ENCODE measurements around the gene TEX264.
A peak's percentile ranks its signal among the peaks of the same experiment; 100 is the strongest.

Gene TEX264

DNA sequence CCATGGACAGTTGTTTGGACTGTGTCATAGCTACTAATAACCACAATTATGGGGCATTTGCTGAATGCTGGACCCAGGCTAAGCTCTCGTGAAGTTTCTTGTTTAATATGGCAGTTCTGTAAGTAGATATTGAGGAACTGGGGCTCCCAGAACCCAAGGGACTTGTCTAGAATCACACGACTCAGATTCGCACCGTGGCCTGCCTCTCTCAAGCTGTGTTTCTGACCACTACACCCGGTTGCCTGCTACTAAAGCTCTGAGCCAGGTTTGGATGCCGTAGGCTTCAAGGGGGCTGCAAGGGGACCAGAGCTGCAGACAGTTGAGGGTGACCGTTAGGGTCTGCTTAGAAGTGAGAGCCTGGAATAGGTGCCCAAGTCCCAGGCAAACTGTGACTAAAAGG lies 11.5 kb downstream of the TEX264 start:
- Histone ChIP-seq H3K9ac (ENCODE audit: low read depth, low read length) (no peak overlapping the region), H3K9me3 (ENCODE audit: insufficient read depth, low read length, severe bottlenecking) (no peaks in the 10 kb centered on the region), H3K27ac (ENCODE audit: low read length) (no peak overlapping the region), H2AFZ (ENCODE audit: low read depth, low read length) (no peak overlapping the region), H3K4me2 (ENCODE audit: insufficient read depth, low read length) (no peak overlapping the region), H3K4me3 (ENCODE audit: low read depth in 1 of 2, low read length in 2 of 2) (no peak overlapping the region), H3K4me1 (ENCODE audit: insufficient read depth, low read length) (peaks cover 42% of the 10 kb centered on the region), H3K79me2 (ENCODE audit: insufficient read depth, low read length) (peaks cover 40% of the 10 kb centered on the region), H4K20me1 (ENCODE audit: insufficient read depth, low read length) (peaks cover 80% of the 10 kb centered on the region), H3K36me3 (ENCODE audit: insufficient read depth, low read length) (peaks cover 96% of the 10 kb centered on the region), H3K27me3 (ENCODE audit: insufficient read depth, low read length, poor library complexity) (no peaks in the 10 kb centered on the region)
- no peak for ATAC-seq (ENCODE audit: insufficient read depth, low read depth)
- TF ChIP-seq, protein P1, sequence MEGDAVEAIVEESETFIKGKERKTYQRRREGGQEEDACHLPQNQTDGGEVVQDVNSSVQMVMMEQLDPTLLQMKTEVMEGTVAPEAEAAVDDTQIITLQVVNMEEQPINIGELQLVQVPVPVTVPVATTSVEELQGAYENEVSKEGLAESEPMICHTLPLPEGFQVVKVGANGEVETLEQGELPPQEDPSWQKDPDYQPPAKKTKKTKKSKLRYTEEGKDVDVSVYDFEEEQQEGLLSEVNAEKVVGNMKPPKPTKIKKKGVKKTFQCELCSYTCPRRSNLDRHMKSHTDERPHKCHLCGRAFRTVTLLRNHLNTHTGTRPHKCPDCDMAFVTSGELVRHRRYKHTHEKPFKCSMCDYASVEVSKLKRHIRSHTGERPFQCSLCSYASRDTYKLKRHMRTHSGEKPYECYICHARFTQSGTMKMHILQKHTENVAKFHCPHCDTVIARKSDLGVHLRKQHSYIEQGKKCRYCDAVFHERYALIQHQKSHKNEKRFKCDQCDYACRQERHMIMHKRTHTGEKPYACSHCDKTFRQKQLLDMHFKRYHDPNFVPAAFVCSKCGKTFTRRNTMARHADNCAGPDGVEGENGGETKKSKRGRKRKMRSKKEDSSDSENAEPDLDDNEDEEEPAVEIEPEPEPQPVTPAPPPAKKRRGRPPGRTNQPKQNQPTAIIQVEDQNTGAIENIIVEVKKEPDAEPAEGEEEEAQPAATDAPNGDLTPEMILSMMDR (IDR thresholded peaks at IDR 0.05; ENCODE audit: borderline replicate concordance, extremely low read depth, low read length, poor library complexity, severe bottlenecking): no peak
- TF ChIP-seq EZH2 (IDR thresholded peaks at IDR 0.05; ENCODE audit: borderline replicate concordance, low read depth, low read length, severe bottlenecking): no peak
- DNase-seq: no peak

DNA sequence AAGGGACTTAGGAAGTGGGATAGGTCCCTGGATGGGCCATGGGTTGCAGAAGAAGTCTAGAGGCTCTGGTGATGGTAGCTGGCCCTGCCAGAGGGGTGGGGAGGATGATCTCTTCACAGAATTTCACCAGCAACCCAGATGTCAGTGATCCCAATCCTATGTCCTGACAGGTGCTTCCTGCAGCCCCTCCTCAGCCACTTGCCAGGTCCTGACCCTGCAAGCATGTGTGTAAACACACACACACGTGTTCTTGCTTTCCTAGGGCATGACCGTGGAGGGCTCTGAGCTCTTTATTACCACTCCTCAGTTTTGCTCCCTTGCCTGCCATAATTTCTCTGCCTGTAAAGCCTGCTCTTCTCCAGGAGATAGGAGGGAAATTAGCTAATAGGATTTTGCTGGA lies 12.5 kb downstream of the TEX264 start:
- Histone ChIP-seq H3K27ac (ENCODE audit: low read length) (no peak overlapping the region), H3K27me3 (ENCODE audit: insufficient read depth, low read length, poor library complexity) (no peaks in the 10 kb centered on the region), H3K9ac (ENCODE audit: low read depth, low read length) (no peak overlapping the region), H3K79me2 (ENCODE audit: insufficient read depth, low read length) (peaks cover 31% of the 10 kb centered on the region), H3K4me1 (ENCODE audit: insufficient read depth, low read length) (peaks cover 38% of the 10 kb centered on the region), H4K20me1 (ENCODE audit: insufficient read depth, low read length) (peaks cover 79% of the 10 kb centered on the region), H3K4me3 (ENCODE audit: low read depth in 1 of 2, low read length in 2 of 2) (no peak overlapping the region), H2AFZ (ENCODE audit: low read depth, low read length) (no peak overlapping the region), H3K36me3 (ENCODE audit: insufficient read depth, low read length) (peaks cover 96% of the 10 kb centered on the region), H3K4me2 (ENCODE audit: insufficient read depth, low read length) (no peak overlapping the region), H3K9me3 (ENCODE audit: insufficient read depth, low read length, severe bottlenecking) (no peaks in the 10 kb centered on the region)
- no peak for ATAC-seq (ENCODE audit: insufficient read depth, low read depth)
- no peak for DNase-seq
- TF ChIP-seq, protein P1 (IDR thresholded peaks at IDR 0.05; ENCODE audit: borderline replicate concordance, extremely low read depth, low read length, poor library complexity, severe bottlenecking): no peak
- no peak for TF ChIP-seq EZH2 (IDR thresholded peaks at IDR 0.05; ENCODE audit: borderline replicate concordance, low read depth, low read length, severe bottlenecking)

DNA sequence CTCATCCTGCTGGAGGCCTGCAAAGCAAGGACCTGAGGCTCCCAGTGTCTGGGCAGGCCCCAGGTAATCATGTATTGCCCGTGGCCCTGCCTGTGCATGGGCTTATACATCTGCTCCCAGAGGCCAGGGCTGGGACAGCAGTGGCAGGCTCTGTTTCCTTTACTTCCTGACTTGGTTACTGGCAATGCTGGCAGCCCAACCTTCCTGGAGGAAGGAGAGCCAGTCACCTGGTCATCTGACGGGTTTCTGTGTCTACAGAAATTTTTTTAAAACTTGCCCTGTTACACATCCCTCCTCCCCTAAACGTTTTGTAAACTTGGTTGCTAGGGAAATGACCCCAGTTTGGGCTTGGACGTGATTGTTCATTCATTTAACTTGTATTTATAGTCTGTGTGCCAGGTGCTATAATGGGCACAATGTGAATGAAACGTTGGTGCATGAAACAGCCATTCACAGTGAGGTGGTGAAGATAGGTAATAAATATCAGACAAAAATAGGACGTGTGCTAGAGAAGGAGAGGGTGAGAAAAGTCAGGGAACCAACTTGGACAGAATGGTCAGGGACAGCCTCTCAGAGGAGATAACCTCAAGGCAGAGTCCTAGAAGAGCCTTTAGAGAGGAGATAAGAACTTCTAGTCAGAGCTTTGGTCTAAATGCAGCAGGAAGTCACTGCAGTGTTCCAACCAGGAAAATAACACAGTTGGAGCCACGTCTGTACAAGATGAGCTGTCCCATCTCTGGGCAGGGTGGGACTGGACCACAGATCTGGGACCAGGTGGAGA lies 14.1 kb downstream of the TEX264 start:
- Histone ChIP-seq H4K20me1 (ENCODE audit: insufficient read depth, low read length) (peaks cover 70% of the 10 kb centered on the region), H3K4me1 (ENCODE audit: insufficient read depth, low read length) (peaks cover 38% of the 10 kb centered on the region), H3K36me3 (ENCODE audit: insufficient read depth, low read length) (peaks cover 92% of the 10 kb centered on the region), H3K4me2 (ENCODE audit: insufficient read depth, low read length) (no peak overlapping the region), H3K79me2 (ENCODE audit: insufficient read depth, low read length) (peaks cover 18% of the 10 kb centered on the region; the same call in 1 of the 2 replicates), H3K9me3 (ENCODE audit: insufficient read depth, low read length, severe bottlenecking) (no peaks in the 10 kb centered on the region), H3K27ac (ENCODE audit: low read length) (peak overlapping the region; percentile 57; the same call in 1 of the 2 replicates), H3K27me3 (ENCODE audit: insufficient read depth, low read length, poor library complexity) (no peaks in the 10 kb centered on the region), H2AFZ (ENCODE audit: low read depth, low read length) (no peak overlapping the region), H3K9ac (ENCODE audit: low read depth, low read length) (no peak overlapping the region), H3K4me3 (ENCODE audit: low read depth in 1 of 2, low read length in 2 of 2) (no peak overlapping the region)
- DNase-seq (no peak), ATAC-seq (ENCODE audit: insufficient read depth, low read depth) (no peak)
- TF ChIP-seq, protein P1 (IDR thresholded peaks at IDR 0.05; ENCODE audit: borderline replicate concordance, extremely low read depth, low read length, poor library complexity, severe bottlenecking): no peak
- no peak for TF ChIP-seq EZH2 (IDR thresholded peaks at IDR 0.05; ENCODE audit: borderline replicate concordance, low read depth, low read length, severe bottlenecking)
